Activated CD4-positive, alpha-beta T cell treated with anti-CD3 and anti-CD28 coated beads, Interleukin-2, amount 50 U/mL, for 16 hours (primary cell): ENCODE data around the gene RET.

Experiments
- DNase-seq: peaks from one replicate; pipeline ENCODE4 v3.0.0-alpha.2; 2020

Gene RET

DNA sequence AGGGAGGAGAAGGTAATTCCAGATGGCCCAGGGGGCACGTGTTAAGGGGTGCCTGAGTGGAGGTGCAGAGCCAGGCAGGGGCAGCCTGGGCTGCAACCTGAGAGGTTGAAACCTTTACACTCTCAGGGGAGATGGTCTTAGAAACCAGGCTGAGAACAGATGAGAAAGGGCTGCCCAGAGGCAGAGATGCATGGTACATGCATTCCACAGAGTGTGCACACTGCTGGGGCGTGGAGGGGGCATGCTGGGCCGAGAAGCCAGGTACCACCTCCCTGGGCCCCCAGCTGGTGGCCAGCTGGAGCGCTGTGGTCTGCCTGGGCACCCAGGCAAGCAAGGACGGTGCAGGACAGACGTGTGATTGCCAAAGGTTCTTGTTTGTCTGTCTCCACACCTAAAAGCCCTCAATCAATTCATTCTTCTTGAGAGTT is 47.2 kb downstream of the RET start:
- no peak for DNase-seq

DNA sequence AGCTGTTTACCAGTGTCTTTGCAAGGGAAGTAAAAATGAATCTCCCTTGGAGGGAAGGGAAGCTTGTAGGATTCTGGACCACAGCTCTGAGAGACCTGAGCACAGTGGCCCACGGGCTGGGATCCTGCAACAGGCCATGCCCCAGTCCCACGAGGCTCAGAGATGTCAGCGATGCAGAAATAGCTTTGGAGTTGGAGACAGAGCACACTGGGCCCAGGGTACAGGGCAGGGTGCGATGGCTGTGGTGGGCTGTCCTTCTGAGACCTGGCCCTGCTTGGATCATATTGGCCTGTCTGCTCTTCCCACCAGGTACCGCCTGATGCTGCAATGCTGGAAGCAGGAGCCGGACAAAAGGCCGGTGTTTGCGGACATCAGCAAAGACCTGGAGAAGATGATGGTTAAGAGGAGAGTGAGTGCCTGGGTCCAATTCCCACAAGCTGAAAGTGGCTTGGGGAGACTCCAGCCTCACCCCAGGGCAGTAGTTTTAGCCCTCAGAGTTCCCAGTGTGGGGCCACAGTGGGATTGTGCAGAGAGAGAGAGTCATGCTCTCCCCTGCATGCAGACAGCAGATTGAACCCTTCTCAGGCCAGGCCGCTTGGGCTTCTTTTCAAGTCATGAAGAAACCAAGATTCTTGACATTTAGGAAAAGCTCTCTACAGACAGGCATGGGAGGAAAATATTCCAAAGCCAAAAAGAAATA is 47.9 kb downstream of the RET start:
- DNase-seq: no peak

DNA sequence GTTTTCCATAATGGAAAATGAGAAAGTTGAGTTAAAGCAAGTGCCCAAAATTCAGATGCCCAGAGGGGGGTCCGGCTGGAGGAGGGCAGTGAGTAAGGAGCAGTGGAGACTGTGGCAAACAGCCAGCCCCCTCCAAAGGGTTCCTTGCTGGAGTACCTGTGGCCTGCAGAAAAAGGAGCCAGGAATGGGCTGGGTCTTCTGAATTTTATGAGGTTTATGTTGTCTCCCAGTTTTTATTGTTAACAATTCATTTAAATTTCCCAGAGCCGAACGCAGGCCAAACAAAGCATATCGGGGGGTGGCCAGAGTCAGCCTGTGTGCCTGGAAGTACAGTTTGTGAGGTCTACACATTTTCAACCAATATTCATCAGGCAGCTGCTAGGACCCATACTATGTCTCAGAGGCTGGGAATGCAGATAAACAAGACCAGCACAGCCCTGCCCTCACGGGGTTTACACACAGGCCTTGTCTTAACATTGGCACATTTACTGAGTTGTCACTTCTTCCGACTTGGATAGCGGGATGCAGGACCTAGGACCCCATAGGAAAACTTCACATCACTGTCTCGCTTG is 48.5 kb downstream of the RET start:
- DNase-seq: no peak

DNA sequence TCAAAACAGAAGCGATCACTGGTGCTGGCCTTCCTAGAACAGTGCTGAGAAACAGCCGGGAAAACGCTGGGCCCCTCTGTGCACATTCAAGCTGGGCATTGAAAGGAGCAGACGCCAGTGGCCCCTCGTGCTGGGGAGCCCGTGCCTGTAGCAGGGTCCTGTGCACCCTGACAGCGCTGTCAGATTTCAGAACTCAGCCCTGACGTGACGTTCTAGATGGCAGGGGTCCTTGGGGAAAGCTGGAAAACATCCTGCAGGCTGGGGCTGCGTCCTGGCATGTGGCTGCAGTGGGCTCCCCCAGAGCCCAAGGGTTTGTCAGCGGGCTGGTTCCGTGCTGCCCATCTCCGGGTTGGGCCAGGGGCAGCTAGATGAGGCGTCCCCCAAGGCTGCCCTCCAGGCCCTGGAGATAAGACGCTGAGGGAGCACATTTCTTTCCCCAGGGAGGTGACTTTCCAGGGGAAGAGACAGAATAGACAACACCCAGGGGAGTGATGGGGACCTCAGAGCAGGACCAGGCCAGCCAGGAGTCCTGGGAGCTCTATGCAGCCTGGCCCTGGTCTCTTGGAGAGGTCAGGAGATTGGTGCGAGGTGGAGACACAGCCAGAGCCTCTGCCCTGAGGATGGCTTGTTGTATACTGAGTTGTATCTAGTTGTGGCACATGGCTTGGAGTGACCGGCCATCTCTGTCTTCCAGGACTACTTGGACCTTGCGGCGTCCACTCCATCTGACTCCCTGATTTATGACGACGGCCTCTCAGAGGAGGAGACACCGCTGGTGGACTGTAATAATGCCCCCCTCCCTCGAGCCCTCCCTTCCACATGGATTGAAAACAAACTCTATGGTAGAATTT is 49.2 kb downstream of the RET start:
- no peak for DNase-seq

DNA sequence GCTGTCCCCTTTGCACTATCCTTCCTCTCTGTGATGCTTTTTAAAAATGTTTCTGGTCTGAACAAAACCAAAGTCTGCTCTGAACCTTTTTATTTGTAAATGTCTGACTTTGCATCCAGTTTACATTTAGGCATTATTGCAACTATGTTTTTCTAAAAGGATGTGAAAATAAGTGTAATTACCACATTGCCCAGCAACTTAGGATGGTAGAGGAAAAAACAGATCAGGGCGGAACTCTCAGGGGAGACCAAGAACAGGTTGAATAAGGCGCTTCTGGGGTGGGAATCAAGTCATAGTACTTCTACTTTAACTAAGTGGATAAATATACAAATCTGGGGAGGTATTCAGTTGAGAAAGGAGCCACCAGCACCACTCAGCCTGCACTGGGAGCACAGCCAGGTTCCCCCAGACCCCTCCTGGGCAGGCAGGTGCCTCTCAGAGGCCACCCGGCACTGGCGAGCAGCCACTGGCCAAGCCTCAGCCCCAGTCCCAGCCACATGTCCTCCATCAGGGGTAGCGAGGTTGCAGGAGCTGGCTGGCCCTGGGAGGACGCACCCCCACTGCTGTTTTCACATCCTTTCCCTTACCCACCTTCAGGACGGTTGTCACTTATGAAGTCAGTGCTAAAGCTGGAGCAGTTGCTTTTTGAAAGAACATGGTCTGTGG is 50.0 kb downstream of the RET start:
- peak; percentile 38 for DNase-seq

DNA sequence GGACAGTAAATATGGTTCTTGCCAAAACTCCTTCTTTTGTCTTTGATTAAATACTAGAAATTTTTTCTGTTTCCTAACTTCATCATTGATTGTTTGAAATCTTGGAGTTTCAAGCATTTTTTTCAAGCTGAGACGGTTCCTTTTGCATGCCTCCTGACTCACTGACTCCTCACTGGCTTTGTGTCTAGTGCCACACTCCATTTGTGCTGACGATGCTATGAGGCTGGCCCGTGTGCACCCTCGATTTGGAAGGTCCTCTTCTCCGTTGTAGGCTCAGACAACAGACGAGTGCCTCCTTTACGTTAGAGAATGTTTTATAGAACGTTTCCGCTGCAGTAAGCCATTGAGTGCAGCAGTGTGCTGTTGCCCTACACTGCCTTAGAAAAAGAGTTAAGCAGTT is 50.6 kb downstream of the RET start:
- no peak for DNase-seq

DNA sequence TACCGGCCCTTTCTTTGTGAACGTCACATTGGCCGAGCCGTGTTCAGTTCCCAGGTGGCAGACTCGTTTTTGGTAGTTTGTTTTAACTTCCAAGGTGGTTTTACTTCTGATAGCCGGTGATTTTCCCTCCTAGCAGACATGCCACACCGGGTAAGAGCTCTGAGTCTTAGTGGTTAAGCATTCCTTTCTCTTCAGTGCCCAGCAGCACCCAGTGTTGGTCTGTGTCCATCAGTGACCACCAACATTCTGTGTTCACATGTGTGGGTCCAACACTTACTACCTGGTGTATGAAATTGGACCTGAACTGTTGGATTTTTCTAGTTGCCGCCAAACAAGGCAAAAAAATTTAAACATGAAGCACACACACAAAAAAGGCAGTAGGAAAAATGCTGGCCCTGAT is 51.5 kb downstream of the RET start:
- DNase-seq: no peak

DNA sequence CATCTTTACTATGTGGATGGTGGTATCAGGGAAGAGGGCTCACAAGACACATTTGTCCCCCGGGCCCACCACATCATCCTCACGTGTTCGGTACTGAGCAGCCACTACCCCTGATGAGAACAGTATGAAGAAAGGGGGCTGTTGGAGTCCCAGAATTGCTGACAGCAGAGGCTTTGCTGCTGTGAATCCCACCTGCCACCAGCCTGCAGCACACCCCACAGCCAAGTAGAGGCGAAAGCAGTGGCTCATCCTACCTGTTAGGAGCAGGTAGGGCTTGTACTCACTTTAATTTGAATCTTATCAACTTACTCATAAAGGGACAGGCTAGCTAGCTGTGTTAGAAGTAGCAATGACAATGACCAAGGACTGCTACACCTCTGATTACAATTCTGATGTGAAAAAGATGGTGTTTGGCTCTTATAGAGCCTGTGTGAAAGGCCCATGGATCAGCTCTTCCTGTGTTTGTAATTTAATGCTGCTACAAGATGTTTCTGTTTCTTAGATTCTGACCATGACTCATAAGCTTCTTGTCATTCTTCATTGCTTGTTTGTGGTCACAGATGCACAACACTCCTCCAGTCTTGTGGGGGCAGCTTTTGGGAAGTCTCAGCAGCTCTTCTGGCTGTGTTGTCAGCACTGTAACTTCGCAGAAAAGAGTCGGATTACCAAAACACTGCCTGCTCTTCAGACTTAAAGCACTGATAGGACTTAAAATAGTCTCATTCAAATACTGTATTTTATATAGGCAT is 52.3 kb downstream of the RET start:
- peak; percentile 85 for DNase-seq

DNA sequence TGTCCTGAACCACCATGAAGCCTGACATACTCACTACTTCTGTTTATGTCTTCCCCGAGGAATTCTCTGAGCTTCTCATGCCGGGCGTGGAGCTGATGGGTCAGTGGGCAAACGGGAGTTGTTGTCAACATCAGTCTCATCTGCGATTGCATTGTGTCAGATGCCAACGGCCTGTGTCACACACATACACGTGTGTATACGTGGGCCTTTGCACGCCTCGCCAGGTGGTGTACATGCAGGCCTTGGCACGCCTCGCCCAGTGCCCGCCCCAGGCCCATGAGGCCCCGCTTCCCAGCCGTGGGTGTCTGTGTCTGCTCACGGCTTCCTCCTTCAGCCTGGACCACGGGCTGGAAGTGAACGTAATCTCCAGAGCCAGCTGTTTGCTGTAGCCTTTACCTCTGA is 53.9 kb downstream of the RET start:
- no peak for DNase-seq

DNA sequence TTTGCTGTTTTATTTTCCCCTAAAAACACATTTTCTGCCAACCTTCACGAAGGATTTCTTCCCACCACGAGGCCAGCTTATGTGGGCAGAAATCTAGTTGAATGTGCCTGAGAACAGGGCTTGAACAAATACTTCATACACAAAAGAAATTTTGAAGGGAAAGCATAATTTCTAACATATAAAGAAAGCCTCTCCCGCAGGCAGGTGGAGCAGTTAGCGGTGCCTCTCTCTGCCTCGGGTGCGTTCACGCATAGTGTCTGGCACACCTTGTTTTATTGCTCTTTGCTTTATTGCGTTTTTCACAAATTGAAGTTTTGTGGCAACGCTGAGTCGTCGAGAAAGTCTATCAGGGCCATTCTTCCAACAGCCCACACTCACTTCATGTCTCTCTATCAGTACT is 54.4 kb downstream of the RET start:
- DNase-seq: no peak

DNA sequence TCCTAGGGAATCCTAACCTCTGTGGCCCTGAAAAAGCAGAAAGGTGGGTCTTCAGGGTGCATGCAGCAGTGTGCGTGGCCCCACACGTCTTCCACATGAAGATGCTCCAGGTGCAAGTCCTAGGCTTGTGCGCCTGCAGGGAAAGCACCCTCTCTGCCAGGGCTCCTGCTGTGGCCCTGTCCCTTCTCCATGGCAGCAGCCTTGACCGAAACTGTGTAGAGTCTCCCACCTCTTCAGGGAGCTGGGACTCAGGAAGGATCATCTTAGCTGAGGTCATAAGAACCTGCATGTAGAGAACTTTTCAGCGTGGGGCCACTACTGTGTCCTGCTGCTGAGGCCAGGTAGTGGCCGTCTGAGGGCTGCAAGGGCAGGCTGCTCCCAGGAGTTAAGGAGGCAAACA is 55.0 kb downstream of the RET start:
- no peak for DNase-seq

DNA sequence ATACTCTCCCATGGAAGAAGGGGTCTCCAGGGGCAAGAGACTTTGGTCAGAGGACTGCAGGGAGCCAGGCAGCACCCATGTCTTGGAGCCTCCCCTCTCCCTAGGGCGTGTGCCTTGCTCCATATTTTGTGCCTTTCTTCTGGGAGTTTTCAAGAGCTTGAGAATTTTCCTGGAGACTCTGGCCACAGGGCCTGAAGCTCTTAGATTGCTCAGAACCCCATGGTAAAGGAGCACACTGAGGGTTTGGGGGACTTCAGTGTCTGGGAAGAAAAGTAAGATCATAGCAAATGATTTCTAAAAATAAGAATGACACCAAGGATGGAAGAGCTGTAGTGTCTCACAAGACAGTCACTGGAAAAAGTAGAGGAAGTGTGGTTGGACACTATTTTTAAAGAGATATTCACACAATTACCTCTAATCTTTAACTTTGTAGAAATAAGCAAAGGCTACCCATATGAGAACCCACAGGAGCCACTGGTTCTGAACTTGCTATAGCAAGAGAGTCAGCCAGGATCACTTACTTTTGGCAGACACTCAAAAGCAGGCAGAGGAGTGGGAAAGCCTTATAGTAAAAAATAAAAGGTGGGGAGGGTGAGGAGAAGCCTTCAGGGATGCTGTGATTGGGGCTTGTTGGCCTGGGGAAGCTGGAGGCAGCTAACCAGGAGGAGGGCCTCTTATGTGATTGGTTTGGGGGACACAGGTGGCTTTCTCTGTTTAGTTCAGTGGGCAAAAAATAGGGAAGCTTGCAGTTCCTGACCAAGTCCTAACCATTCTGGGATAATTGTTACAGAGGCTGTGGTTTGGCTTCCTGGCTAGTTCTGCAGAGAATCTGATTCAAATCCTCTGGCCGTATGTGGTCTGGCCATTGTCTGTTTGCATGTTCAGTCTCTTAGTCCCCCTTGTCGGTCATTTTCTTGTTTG is 56.3 kb downstream of the RET start:
- no peak for DNase-seq

DNA sequence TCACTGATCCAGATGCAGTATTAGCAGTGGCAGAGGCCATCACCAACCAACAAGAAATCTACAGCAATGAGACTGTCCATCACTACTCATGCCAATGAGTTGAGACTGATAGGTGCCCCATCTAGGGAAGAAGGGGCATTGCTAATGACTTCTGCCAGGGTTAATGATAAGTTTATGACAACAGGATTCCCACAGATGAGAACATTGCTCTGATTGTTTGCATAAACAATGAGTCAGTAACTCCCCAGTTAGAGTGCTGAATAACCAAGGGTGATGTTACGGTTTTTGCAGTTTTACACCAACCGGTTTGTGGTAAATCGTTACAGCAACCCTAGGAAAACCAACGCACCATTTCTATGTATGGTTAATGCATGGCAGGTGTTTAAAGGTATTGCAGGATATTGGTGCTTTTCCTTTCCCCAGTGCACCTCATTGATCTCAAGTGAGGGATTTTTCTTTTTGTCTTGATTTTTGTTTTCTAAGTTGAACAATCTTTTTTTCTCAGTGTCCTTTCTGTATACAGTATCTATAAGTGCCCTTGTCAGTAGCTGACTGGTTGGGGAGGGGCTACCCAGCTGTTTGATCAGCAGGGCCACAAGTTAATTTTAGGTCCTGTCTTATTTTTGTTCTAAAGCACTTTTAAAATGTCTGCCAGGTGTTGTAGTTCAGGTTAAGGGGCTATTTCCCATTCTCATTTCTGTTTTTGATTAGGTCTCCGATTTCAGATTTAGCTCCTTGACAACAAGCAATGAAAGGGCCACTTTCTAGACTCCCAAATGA is 57.4 kb downstream of the RET start:
- peak; percentile 22 for DNase-seq

DNA sequence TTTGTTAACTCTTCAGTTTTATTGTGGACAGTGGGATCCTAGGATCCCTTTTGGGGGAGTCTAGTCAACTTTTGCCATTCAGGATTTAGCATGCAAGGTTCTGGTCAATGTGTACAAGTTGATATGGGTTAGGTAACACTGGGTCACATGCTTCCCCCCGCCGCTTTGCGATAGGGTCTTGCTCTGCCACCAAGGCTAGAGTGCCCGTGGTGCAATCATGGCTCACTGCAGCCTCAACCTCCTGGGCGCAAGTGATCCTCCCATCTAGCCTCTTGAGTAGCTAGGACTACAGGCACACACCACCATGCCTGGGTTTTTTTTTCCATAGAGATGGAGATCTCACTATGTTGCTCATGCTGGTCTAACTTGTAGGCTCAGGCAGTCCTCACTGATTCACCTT is 58.2 kb downstream of the RET start:
- DNase-seq: no peak

DNA sequence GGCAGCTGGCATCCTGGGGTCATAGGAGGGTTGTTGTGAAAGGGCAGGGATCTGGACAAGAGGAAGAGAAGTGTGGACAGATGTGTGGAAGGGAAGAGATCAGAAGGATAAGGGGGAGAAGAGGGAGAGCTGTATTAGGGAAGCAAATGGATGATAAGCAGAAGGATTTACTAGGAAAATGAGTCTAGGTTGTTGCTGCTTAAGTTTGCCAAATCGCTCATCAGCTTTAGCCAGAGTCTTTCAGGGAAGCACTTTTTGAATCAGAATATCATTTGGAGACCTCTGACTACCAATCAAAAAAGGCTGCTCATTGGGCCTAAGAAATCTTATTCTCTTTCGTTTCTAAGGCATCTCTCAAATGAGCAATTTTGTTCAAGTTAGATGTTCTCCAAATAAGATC is 58.8 kb downstream of the RET start:
- DNase-seq: no peak

DNA sequence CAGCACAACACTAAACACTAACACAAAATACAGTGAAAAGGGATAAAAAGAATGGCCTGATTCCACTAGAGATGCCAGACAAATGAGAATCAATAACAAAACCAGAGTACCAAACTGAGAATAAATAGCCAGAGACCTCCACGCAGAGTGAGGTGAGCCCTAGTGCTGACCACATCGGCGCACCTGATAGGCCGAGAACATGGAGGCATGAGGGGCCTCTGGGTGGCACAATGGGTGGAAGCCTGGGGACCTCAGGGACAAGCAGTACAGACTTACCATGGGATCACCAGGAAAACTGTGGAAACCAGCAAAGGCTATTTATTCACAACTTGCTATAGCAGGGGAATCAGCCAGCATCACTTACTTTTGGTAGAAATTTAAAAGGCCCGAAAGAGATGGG is 59.6 kb downstream of the RET start:
- DNase-seq: no peak

DNA sequence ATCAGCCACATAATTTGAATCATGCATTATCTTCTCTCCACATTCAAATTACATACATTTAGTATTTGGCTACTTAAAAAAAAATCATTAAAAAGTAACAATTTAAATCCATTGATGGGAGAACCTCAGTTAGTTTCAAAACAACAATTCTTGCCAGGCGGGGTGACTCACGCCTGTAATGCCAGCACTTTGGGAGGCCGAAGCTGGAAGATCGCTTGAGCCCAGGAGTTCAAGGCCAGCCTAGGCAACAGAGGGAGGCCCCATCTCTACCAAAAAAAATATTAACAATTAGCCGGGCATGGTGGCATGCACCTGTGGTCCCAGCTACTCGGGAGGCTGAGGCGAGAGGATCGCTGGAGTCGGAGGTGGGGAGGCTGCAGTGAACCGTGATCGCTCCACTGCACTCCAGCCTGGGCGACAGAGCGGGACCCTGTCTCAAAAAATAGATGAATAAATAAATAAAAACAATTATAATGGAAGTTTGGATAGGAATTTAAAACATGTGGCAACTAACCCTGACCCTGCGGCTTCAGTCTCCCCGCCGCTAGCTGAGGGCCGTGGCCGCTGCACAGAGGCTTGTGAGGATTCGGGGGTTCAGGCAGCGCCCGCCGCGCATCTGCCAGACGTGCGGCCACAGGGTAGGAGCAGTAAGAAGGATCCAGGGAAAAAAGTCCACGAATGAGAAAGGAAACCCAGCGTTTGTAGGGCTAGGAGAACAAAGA is 60.3 kb downstream of the RET start:
- DNase-seq: no peak

DNA sequence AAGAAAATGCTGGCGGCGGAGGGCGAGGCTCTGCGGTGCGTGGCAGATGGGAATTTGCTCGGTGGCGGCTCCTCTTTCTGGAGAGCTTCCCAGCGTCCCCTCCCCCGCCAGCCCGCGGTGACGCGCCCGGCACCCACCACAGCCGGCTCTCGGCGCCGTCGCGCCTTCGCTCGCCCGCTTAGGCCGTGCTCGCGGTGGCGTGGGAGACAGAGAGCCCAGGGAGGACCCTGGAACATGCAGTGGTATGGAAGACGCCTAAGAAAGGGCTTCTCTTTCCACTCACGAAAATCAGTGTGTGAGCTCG is 60.8 kb downstream of the RET start:
- peak; percentile 28 for DNase-seq

DNA sequence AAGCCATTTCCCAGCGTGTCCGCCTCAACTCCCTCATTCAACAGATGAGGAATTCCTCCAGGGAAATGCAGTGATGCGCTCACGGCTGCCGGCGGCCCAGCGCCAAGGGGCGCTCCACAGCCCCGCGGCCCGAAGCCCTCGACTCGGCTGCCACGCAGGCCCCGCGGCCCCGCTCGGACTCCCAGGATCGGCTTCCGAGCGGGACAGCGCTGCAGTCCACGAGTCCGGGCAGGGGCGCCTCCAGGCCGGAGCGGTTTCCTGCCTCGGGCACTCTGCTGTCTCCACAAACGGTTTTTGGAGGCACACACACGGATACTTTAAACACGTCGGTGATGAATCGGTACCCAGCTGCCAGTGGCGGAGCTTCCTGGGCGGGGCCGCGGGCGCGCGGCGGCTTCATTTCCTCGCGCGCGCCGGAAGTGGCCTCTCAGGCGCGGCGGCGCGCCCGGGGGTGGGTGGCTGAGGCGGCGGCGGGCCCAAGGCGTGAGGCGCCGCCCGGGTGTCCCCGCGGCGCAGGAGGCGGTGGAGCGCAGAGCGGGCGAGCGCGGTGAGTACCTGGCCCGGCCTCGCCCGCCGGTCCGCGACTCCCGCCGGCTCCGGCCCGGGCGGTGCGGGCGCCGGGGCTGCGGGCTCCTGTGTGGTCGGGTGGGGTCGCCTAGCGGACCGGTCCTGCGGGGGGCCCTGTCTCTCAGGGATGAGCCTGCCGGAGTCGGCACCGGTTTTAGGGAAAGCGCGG is 61.3 kb downstream of the RET start, which contains the start of gene CSGALNACT2:
CSGALNACT2 (plus strand) TSS at position 425 of the 736 bp plus-strand sequence. CDS start 16,705 bp downstream, outside the sequence.
- peak; percentile 91 for DNase-seq
